Activated T-cell treated with anti-CD3 and anti-CD28 coated beads, Interleukin-2, amount 50 U/mL, for 4 hours (primary cell): ENCODE measurements around the gene CERS1. TPM values are rescaled to one million over a fixed set of nuclear protein-coding genes. Genes with fewer than 3 reads are reported as not detected.

Experiments
- ATAC-seq, 2 donors: fragments of 200-7000 bp; cut with Tn5 transposase; one replicate each; pipeline ENCODE4 v1.10.0; 2021
- DNase-seq: peaks from one replicate; pipeline ENCODE4 v3.0.0-alpha.2; 2020
- H3K27me3 Mint-ChIP-seq: one replicate; pipeline ENCODE4 v1.8.0; 2021; ENCODE audit warnings: low read depth, mixed read lengths
- H3K36me3 Mint-ChIP-seq: one replicate; pipeline ENCODE4 v1.8.0; 2022; ENCODE audit warnings: mixed read lengths; ENCODE audit not compliant: insufficient read depth
- H3K4me1 Mint-ChIP-seq: one replicate; pipeline ENCODE4 v1.8.0; 2021; ENCODE audit warnings: low read depth, mixed read lengths
- H3K4me3 Mint-ChIP-seq: one replicate; pipeline ENCODE4 v1.8.0; 2021; ENCODE audit warnings: mild to moderate bottlenecking, moderate library complexity, mixed read lengths
- H3K9me3 Mint-ChIP-seq: one replicate; pipeline ENCODE4 v1.8.0; 2021; ENCODE audit warnings: mixed read lengths
- total RNA-seq, 3 donors: library from RNA; stranded (reverse); gene quantifications; one replicate each; pipeline ENCODE4 v1.2.1, GENCODE V29; 2021

Gene CERS1
- total RNA-seq, 3 donors from 2014 or later = 0.13 TPM; not detected in 2

DNA sequence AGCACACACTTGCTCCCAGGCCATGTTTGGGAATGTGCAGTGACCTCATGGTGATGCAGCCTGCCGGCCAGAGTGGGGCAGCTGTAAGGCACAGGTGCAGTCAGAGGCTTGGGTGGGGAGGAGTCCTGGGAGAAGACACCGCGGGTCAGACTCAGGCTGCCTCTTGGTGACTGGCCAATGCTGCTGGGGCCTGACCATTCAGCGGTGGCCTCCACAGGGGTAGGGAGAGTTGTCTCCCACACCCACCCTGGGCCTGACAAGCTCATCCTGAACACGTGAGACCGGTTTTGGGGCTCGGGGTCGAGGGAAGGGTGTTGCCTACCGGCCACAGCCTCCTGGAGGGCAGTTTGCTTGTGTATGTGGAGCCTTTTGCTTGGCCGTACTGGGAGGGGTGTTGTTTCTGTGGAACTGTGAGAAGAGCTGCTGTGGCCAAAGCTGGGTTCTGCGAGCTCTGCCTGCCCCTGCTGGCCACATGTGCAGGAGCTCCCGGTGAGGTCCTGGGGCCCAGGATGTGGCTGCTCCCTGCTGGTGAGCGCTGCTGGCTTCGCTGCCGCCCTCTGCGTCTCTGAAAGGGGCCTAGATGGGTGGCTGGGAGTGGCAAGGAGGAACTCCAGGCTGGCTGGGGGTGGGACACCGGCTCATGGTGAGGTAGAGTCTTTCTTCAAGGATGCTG is 42.1 kb downstream of the CERS1 start:
- no peaks in the 10 kb centered on the region for H3K27me3 Mint-ChIP-seq
- no peaks in the 10 kb centered on the region for H3K9me3 Mint-ChIP-seq
- peaks cover 16% of the 10 kb centered on the region for H3K4me1 Mint-ChIP-seq
- no peak for DNase-seq
- no peak for ATAC-seq
- H3K36me3 Mint-ChIP-seq = peaks cover 37% of the 10 kb centered on the region
- H3K4me3 Mint-ChIP-seq = no peak overlapping the region

DNA sequence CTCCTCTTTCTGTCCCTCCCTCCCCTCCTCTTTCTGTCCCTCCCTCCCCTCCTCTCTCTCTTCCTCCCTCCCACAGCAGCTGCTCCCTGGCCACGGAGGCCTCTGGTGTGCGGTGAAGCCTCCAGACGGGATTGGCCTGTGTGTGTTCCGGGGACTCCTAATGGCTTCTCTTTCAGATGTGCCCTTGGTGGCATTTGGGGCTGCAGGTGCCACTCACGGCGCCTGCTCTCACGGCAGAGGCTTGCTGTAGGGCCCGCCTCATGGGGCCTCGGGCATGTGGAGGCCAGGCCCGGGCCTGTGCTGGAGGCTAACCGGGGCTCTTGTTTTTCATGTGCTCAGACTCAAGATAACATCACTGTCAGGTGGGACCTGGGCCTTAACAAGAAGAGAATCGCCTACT is 43.3 kb downstream of the CERS1 start:
- no peak overlapping the region for H3K4me3 Mint-ChIP-seq
- H3K36me3 Mint-ChIP-seq = peaks cover 37% of the 10 kb centered on the region
- no peak for ATAC-seq
- no peaks in the 10 kb centered on the region for H3K27me3 Mint-ChIP-seq
- H3K9me3 Mint-ChIP-seq = no peaks in the 10 kb centered on the region
- no peak for DNase-seq
- H3K4me1 Mint-ChIP-seq = peaks cover 23% of the 10 kb centered on the region

- Mint-ChIP-seq H3K9me3 (no peaks in the 10 kb centered on the region), H3K4me3 (no peak overlapping the region), H3K36me3 (peaks cover 37% of the 10 kb centered on the region), H3K4me1 (peaks cover 29% of the 10 kb centered on the region), H3K27me3 (no peaks in the 10 kb centered on the region)
- no peak for ATAC-seq
- no peak for DNase-seq
These were observed 44.2 kb downstream of the CERS1 start for GRCh38 chr19:18851673-18852325.

GRCh38 chr19:18850471-18851375 is 45.2 kb downstream of the CERS1 start:
- Mint-ChIP-seq H3K4me3 (no peak overlapping the region), H3K4me1 (peaks cover 36% of the 10 kb centered on the region), H3K36me3 (peaks cover 37% of the 10 kb centered on the region), H3K9me3 (no peaks in the 10 kb centered on the region), H3K27me3 (no peaks in the 10 kb centered on the region)
- ATAC-seq (no peak), DNase-seq (no peak)

- Mint-ChIP-seq H3K9me3 (no peaks in the 10 kb centered on the region), H3K36me3 (peaks cover 34% of the 10 kb centered on the region), H3K4me1 (peaks cover 43% of the 10 kb centered on the region), H3K4me3 (no peak overlapping the region), H3K27me3 (no peaks in the 10 kb centered on the region)
- no peak for DNase-seq
- no peak for ATAC-seq
These were observed 46.0 kb downstream of the CERS1 start for GRCh38 chr19:18849838-18850400.

GRCh38 chr19:18848878-18849661 is 46.9 kb downstream of the CERS1 start:
- Mint-ChIP-seq H3K36me3 (peaks cover 34% of the 10 kb centered on the region), H3K27me3 (no peaks in the 10 kb centered on the region), H3K9me3 (no peaks in the 10 kb centered on the region), H3K4me3 (no peak overlapping the region), H3K4me1 (peaks cover 49% of the 10 kb centered on the region)
- ATAC-seq = peak in 1 of 2 donors; percentile 28
- DNase-seq = no peak

DNA sequence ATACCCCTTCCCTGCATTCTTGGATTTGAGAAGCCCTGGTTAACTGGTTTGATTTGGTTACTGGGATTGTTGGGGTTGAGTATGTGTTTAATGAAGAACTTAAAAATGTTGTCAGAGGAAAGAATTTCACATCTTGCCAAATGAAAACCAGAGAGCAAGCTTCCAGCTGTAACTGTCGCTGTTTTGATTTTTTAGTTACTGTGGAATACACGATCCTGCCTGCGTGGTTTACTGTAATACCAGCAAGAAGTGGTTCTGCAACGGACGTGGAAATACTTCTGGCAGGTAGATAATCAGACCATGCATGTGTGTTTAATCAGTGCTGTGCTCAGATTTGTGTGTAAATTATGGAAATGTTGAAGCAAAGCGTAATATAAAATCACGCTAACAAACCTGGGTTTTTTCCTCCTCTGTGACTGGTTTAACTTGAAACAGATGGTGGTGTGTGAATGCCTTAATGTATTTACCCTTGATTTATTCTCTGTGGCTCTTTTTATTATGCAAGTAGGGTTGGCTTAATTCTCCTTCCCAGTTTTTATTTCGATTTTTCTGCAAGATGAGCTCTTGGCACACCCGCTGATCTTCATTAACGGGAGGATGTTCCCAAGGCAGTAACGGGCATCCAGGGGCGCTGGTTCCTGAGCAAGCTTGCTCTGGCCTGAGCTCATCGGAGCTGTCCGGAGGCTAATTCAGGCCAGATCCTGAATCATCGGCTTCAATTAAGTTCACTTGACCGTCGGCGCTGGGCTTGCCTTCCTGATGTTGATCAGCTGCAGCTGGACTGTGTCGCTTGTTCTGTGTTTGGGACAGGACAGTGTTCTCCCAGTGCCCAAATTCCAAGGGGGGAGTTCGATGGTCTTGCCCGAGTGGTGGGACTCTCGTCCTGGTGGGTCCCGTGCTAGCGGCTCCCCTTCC is 48.2 kb downstream of the CERS1 start:
- DNase-seq = no peak
- H3K27me3 Mint-ChIP-seq = no peaks in the 10 kb centered on the region
- no peak for ATAC-seq
- no peaks in the 10 kb centered on the region for H3K9me3 Mint-ChIP-seq
- no peak overlapping the region for H3K4me3 Mint-ChIP-seq
- H3K36me3 Mint-ChIP-seq = peaks cover 27% of the 10 kb centered on the region
- H3K4me1 Mint-ChIP-seq = peaks cover 62% of the 10 kb centered on the region

- DNase-seq = peak; percentile 60
- Mint-ChIP-seq H3K4me1 (peaks cover 65% of the 10 kb centered on the region), H3K4me3 (no peak overlapping the region), H3K36me3 (peaks cover 26% of the 10 kb centered on the region), H3K27me3 (no peaks in the 10 kb centered on the region), H3K9me3 (no peaks in the 10 kb centered on the region)
- peak; percentile 71 to 75 for ATAC-seq
These were observed 49.0 kb downstream of the CERS1 start for GRCh38 chr19:18846862-18847548.

GRCh38 chr19:18845961-18846360 is 50.0 kb downstream of the CERS1 start:
- no peak for ATAC-seq

GRCh38 chr19:18844806-18845329 is 51.1 kb downstream of the CERS1 start:
- Mint-ChIP-seq H3K4me3 (no peak overlapping the region), H3K4me1 (peaks cover 80% of the 10 kb centered on the region), H3K9me3 (no peaks in the 10 kb centered on the region), H3K36me3 (peaks cover 13% of the 10 kb centered on the region), H3K27me3 (no peaks in the 10 kb centered on the region)
- ATAC-seq = no peak
- no peak for DNase-seq

More at GRCh38 chr19:18845961-18846360, 50.0 kb downstream of the CERS1 start:
- Mint-ChIP-seq H3K4me1 (peaks cover 74% of the 10 kb centered on the region), H3K9me3 (no peaks in the 10 kb centered on the region), H3K36me3 (peaks cover 21% of the 10 kb centered on the region), H3K4me3 (no peak overlapping the region), H3K27me3 (no peaks in the 10 kb centered on the region)
- DNase-seq = no peak

GRCh38 chr19:18843960-18844359 is 52.0 kb downstream of the CERS1 start:
- no peak for DNase-seq
- no peaks in the 10 kb centered on the region for H3K9me3 Mint-ChIP-seq
- peak overlapping the region; percentile 61 for H3K4me3 Mint-ChIP-seq
- H3K27me3 Mint-ChIP-seq = no peaks in the 10 kb centered on the region
- no peak for ATAC-seq
- H3K36me3 Mint-ChIP-seq = peaks cover 8% of the 10 kb centered on the region
- H3K4me1 Mint-ChIP-seq = peaks cover 80% of the 10 kb centered on the region

- Mint-ChIP-seq H3K27me3 (no peaks in the 10 kb centered on the region), H3K36me3 (peaks cover 8% of the 10 kb centered on the region), H3K4me3 (peak overlapping the region; percentile 1), H3K4me1 (peaks cover 87% of the 10 kb centered on the region), H3K9me3 (no peaks in the 10 kb centered on the region)
- ATAC-seq (no peak), DNase-seq (no peak)
These were observed 53.8 kb downstream of the CERS1 start for GRCh38 chr19:18842166-18842565.
